Thoracic aorta endothelial cell (primary cell): ENCODE measurements around the gene LRRC37B. TPM values are rescaled to one million over a fixed set of nuclear protein-coding genes. Genes with fewer than 3 reads are reported as not detected.

Experiments
- small RNA-seq: library from RNA; depleted of rRNA; stranded (forward); fragments of <200 nt; gene quantifications from one replicate; pipeline ENCODE3, GENCODE V24; 2012
- total RNA-seq: library from RNA; depleted of rRNA; stranded (reverse); fragments of >200 nt; gene quantifications from 2 replicates; pipeline ENCODE4 v1.2.3, GENCODE V29; 2012

LRRC37B gene
- total RNA-seq, result 14.1 and 14.2 TPM in 2 replicates

DNA sequence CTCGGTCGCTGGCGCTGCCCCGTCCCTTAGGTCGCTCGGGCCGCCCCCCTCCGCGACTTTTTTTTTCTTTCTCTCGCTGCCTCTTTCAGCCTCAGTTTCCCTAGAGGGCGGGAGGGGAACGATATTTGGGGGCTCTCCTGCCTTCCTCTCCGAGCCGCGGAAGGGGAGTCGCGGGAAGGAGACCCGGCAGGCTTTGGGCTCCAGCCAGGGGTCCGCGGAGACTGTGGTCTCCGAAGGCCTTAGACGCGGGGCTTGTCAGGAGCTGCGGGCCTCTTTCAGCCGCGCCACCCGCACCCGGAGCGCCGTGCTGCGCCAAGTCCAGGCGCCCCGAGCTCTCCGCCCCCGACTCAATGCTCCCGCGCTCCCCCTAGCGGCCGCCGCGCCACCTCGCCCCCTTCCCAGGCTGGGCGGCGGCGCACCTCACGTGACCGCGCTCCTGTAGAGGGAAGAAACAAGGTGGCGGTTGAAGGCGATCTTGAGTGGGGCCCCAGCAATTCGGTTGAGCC lies at the start of gene LRRC37B:
Gene LRRC37B, plus strand, starts transcription at position 427 of the 506 bp plus-strand sequence. CDS start 14,010 bp downstream, outside the sequence.

Small RNAs within 50 kb of the gene (small RNA-seq; reads per million reads assigned to genes)
- gene AC090616.4 (not detected), gene RNA5SP437 (not detected)

Other genes starting within 250 kb of the LRRC37B start
- gene COPRS, start 148.1 kb upstream of the LRRC37B start, total RNA-seq, result 44.0 and 57.0 TPM in 2 replicates
- 61.3 and 67.3 TPM in 2 replicates for gene UTP6, start 105.7 kb upstream of the LRRC37B start, total RNA-seq
- 50.3 and 64.4 TPM in 2 replicates for gene SUZ12, start 70.4 kb upstream of the LRRC37B start, total RNA-seq
- gene RHOT1, start 135.1 kb downstream of the LRRC37B start, total RNA-seq, result 49.1 and 60.6 TPM in 2 replicates